Activated CD4-positive, alpha-beta memory T cell treated with anti-CD3 and anti-CD28 coated beads, Interleukin-2, amount 10 ng/mL, durations not matched to agents 7 days and 5 days (primary cell): ENCODE measurements around the gene CES3. TPM values are rescaled to one million over a fixed set of nuclear protein-coding genes. Genes with fewer than 3 reads are reported as not detected.

Experiments
- CTCF ChIA-PET: fragments of 350-600 bp; sonication (Branson Sonifier 250); formaldehyde crosslinking; loops from one replicate; lab custom pipeline; 2021; ENCODE audit warnings: antibody characterized with exemption, inconsistent platforms; lab: Charles Lee
- POLR2A ChIA-PET: fragments of 350-600 bp; sonication (Branson Sonifier 250); formaldehyde crosslinking; loops from one replicate; lab custom pipeline; 2021; ENCODE audit warnings: antibody characterized with exemption; lab: Charles Lee
- DNase-seq: peaks from one replicate; pipeline ENCODE4 v3.0.0-alpha.2; 2020
- H3K27ac Mint-ChIP-seq: one replicate; pipeline ENCODE4 v1.8.0; 2021; ENCODE audit warnings: mild to moderate bottlenecking, mixed read lengths
- H3K27me3 Mint-ChIP-seq: one replicate; pipeline ENCODE4 v1.8.0; 2021; ENCODE audit warnings: mixed read lengths
- H3K36me3 Mint-ChIP-seq: one replicate; pipeline ENCODE4 v1.8.0; 2021; ENCODE audit warnings: low read depth, mixed read lengths
- H3K4me1 Mint-ChIP-seq: one replicate; pipeline ENCODE4 v1.8.0; 2021; ENCODE audit warnings: mixed read lengths
- H3K4me3 Mint-ChIP-seq: one replicate; pipeline ENCODE4 v1.8.0; 2021; ENCODE audit warnings: mild to moderate bottlenecking, mixed read lengths
- H3K9me3 Mint-ChIP-seq: one replicate; pipeline ENCODE4 v1.8.0; 2021; ENCODE audit warnings: mixed read lengths
- total RNA-seq, 2 experiments: library from RNA; stranded (reverse); gene quantifications; one replicate each; pipeline ENCODE4 v1.2.3, GENCODE V29; 2021

The CES3 gene
- total RNA-seq, 2 experiments from 2014 or later: 6.1 to 6.3 TPM

DNA sequence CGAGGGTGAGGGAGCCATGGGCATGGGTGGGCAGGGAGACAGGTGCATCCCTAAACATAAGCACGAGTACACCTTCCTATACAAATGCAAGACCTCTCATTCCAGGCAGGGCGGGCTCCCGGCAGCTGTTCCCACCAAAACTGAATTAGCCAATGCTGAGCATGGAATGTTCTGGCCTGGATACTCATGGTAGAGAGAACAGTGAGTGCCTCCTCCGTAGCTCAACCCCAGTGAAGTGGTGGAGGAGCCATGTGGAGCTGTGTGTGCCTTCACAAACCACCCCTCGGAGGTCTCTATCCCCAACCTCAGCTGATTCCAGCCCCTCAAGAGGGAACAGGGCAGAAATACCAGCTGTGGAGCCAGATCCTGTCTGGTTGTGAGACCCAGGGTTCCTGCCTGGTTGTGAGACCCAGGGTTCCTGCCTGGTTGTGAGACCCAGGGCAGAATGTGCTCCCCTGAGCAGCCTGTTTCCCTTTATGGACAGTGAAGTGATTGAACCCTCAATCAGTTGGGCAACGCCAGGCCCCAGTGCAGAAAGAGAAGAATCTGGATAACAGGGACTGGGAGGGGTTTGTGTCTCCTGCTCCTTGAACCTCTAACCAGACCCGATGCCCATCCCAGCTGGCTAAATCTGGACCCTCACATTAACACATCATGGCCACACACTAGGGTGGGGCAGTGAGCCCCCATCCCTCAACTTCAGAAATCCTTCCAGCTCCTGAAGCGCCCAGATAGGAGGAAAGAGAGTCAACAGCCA, 40.0 kb upstream of the CES3 start:
- no peak for DNase-seq
- ChIA-PET POLR2A (no interaction called here), CTCF (interaction anchor here (1.3 to 1.8 kb wide), 3 partner anchors 26 to 53 kb away, joined by 3 to 4 read pairs (median 4); no protein-coding TSS in a partner anchor)
- peaks cover 14% of the 10 kb centered on the region for H3K4me1 Mint-ChIP-seq
- no peaks in the 10 kb centered on the region for H3K9me3 Mint-ChIP-seq
- H3K27ac Mint-ChIP-seq: no peak overlapping the region
- H3K27me3 Mint-ChIP-seq: peaks cover 53% of the 10 kb centered on the region
- no peaks in the 10 kb centered on the region for H3K36me3 Mint-ChIP-seq
- H3K4me3 Mint-ChIP-seq: no peak overlapping the region

DNA sequence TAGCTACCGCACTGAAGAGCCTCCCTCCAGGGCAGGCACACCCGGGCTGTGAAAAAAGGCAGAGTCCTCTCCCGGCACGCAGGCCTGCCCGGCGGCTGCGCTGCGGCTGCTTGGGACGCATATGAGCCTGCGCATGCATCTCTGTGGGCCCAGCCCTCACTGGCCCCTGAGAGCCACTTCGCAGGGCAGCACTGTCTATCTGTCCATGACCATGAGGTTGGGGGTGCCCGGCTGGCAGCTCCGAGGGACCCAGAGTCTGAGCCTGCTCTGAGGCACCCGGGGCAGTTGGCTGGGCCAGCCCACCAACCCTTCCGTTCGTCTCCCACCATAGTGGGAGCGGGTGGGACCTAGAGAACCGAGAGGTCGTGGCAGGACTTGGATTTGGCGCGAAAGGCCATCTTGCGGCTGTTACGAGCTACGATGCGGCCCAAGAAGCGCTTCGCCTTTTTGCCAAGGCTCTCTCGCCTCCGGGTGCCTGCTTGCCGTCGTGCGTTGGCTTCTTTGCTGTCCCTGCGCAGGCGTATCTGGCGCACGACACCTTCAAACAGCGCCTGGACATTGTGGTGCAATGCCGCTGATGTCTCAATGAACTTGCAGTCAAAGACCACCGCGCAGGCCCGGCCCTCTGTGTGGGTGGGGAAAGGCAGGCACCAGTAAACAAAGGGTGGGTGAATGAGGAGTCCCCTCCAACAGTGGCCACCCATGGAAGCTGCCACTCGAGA, 39.2 kb upstream of the CES3 start:
- no peaks in the 10 kb centered on the region for H3K36me3 Mint-ChIP-seq
- H3K4me1 Mint-ChIP-seq: peaks cover 14% of the 10 kb centered on the region
- no peak overlapping the region for H3K4me3 Mint-ChIP-seq
- peaks cover 50% of the 10 kb centered on the region for H3K27me3 Mint-ChIP-seq
- CTCF ChIA-PET: interaction anchor here (0.6 to 1.8 kb wide), 3 partner anchors 30 to 196 kb away, joined by 4 read pairs; no protein-coding TSS in a partner anchor
- H3K9me3 Mint-ChIP-seq: no peaks in the 10 kb centered on the region
- H3K27ac Mint-ChIP-seq: no peak overlapping the region
- no peak for DNase-seq
- POLR2A ChIA-PET: no interaction called here

DNA sequence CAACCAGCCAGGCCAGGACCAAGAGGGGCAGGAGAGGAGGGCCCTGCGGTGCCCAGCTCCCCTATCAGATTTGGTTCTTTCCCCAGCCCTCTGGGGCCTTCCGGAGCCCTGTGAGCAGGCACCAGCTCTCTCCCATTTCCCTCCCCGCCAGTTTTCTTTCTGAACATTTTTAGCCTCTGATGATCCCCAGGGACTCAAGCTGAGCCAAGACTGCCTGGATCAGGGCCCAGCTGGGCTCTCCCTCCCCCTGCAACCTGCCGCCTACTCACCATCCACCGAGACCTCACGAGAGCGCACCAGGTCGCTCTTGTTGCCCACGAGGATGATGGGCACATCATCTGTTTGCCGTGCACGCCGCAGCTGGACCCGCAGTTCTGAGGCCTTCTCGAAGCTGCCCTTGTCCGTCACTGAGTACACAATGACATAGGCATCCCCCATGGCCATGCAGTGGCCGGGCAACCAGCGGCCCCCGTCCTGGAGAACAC, 37.8 kb upstream of the CES3 start:
- Mint-ChIP-seq H3K9me3 (no peaks in the 10 kb centered on the region), H3K27ac (no peak overlapping the region), H3K4me1 (peaks cover 21% of the 10 kb centered on the region), H3K4me3 (no peak overlapping the region), H3K36me3 (no peaks in the 10 kb centered on the region), H3K27me3 (peaks cover 50% of the 10 kb centered on the region)
- CTCF ChIA-PET: no interaction called here
- POLR2A ChIA-PET: no interaction called here
- DNase-seq: no peak

DNA sequence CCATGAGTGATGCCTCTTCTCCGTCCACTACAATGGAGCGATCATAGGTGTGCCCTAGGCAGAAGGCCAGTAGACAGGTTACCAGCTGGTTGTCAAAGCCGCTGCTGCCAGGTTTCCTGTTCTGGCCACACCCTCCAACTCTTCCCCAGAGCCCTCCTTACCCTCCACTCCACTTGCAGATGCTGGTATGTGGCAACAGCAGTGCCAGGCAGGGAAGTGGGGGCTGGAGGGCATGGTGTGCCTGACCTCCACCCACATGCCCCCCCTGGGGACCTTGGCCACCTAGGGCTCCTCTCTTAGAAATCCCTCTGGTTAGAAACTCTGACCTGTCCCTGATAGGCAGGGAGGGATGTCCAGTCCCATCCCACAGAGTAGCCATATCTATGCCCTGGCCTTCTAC, 37.2 kb upstream of the CES3 start:
- H3K4me1 Mint-ChIP-seq: peaks cover 23% of the 10 kb centered on the region
- H3K4me3 Mint-ChIP-seq: no peak overlapping the region
- ChIA-PET CTCF (no interaction called here), POLR2A (no interaction called here)
- no peaks in the 10 kb centered on the region for H3K9me3 Mint-ChIP-seq
- H3K27ac Mint-ChIP-seq: no peak overlapping the region
- no peaks in the 10 kb centered on the region for H3K36me3 Mint-ChIP-seq
- no peak for DNase-seq
- peaks cover 50% of the 10 kb centered on the region for H3K27me3 Mint-ChIP-seq

DNA sequence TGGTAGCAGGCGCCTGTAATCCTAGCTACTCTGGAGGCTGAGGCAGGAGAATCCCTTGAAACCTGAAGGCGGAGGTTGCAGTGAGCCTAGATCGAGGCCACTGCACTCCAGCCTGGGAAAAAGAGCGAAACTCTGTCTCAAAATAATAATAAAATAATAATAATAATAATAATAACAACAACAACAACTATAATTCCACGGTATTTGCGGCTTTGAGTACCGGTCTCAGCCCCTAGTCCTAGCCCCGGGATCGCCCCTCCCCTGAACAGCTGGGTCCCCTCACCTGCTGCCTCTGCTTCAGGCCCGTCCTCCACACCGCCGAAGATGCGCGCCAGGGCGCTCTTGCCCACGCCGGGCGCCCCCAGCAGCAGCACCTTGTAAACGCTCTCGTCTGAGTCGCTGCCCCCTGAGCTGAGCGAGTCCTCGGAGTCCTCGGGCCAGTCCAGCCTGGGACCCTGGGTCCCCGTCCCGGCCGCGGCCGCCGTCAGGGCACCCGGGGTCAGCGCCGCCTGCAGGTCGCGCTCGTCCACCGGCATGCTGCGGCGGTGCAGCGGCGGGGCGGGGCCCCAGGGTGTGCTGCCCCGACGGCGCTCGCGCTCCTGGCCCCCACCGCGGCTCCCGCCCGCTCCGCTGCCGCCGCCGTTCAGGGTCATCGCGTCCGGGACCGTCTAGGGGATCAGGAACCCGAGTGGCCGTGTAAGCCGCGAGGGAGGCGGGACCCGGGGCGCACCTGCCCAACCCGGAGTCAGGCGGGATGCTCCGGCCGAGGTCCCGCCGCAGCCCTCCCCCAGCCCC, 36.3 kb upstream of the CES3 start:
- CTCF ChIA-PET: interaction anchor here (1.0 kb wide), 1 partner anchor 29 kb away, joined by 4 read pairs; no protein-coding TSS in a partner anchor

DNA sequence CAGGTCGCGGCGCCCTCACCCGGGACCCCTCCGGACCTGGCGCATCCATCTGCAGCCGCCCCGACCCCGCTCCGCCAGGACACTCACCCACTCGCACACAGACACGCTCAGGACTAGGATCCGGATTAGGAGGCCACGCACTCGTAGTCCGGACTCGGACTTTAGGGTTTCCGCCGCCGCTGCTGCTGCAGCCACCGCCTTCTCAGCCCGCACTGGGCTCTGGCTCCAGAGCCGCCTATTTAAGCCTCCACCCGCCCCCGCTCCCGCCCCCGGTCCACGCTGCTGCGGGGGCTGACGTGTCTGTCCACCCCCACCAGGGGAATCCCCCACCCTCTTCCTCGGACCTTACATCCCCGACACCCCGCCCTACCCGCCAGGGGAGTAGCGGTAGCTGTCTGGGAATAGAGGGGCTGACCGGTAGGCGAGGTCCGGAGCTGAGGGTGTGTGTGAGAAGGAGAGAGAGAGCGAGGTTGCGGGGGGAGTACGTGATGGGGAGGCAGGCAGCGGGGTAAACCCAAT, 35.7 kb upstream of the CES3 start, which contains the start of gene RRAD:
TSS of gene RRAD (minus strand) at position 214 of the 519 bp plus-strand sequence. CDS start 356 bp downstream, outside the sequence.
- ChIA-PET POLR2A (interaction anchor here (1.3 kb wide), 1 partner anchor 15 kb away, joined by 3 read pairs; no protein-coding TSS in a partner anchor), CTCF (interaction anchor here (1.0 to 4.1 kb wide), 2 partner anchors 30 kb away, joined by 4 to 57 read pairs; no protein-coding TSS in a partner anchor)
- Mint-ChIP-seq H3K27ac (no peak within 1 kb of the TSS), H3K27me3 (peaks cover 39% of the 10 kb centered on the region), H3K9me3 (no peaks in the 10 kb centered on the region), H3K36me3 (no peaks in the 10 kb centered on the region), H3K4me3 (peak within 1 kb of the TSS; percentile 56), H3K4me1 (peaks cover 23% of the 10 kb centered on the region)
- DNase-seq: no peak

More for the DNA sequence above, 36.3 kb upstream of the CES3 start:
- H3K27me3 Mint-ChIP-seq: peaks cover 45% of the 10 kb centered on the region
- H3K4me1 Mint-ChIP-seq: peaks cover 23% of the 10 kb centered on the region
- POLR2A ChIA-PET: no interaction called here
- DNase-seq: peak; percentile 53
- peak overlapping the region; percentile 27 for H3K4me3 Mint-ChIP-seq
- no peaks in the 10 kb centered on the region for H3K36me3 Mint-ChIP-seq
- H3K9me3 Mint-ChIP-seq: no peaks in the 10 kb centered on the region
- H3K27ac Mint-ChIP-seq: no peak overlapping the region

DNA sequence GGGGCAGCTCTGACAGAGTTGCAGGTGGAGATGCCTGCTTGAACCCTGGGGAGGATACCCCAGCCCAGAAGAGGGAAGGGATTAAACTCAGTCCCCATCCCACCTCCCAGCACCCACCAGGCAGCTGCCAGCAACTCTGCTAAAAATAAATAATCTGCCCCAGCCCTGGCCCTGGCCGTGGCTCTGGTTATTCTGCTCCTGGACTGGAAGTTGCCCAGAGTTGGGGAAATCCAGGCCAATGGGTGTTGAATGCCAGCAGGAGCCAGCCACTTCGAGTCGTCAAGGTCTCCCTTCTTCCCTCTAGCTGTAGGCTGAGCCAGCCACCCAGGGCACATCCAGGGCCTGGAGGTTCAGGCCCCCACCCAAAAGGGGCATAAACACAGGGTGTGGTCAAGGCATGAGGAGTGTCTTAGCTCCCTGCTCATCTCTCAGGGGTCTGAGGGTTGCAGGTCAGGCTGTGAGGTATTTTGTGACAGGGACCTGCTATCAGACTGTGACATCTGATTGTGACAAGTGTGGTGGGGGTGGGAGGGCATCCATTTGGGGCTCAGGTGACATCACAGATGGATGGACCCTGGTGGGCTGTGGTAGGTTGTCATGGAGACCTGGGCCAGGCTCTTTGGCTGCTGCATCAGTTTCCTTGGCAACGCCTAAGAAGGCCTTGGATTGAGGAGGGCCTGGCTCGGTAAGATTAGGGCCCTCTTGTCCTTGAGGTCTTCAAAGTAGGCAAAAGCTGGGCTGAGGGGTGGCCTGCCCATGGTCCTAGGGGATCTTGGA, 34.7 kb upstream of the CES3 start:
- H3K27me3 Mint-ChIP-seq: peaks cover 32% of the 10 kb centered on the region
- ChIA-PET CTCF (interaction anchor here (1.1 to 4.1 kb wide), 2 partner anchors 9 to 31 kb away, joined by 3 to 57 read pairs; no protein-coding TSS in a partner anchor), POLR2A (interaction anchor here (1.0 to 1.3 kb wide), 2 partner anchors 16 to 51 kb away, joined by 3 read pairs; no protein-coding TSS in a partner anchor)
- no peak overlapping the region for H3K4me3 Mint-ChIP-seq
- DNase-seq: no peak
- peaks cover 23% of the 10 kb centered on the region for H3K4me1 Mint-ChIP-seq
- H3K27ac Mint-ChIP-seq: no peak overlapping the region
- H3K36me3 Mint-ChIP-seq: peaks cover 3% of the 10 kb centered on the region
- no peaks in the 10 kb centered on the region for H3K9me3 Mint-ChIP-seq

DNA sequence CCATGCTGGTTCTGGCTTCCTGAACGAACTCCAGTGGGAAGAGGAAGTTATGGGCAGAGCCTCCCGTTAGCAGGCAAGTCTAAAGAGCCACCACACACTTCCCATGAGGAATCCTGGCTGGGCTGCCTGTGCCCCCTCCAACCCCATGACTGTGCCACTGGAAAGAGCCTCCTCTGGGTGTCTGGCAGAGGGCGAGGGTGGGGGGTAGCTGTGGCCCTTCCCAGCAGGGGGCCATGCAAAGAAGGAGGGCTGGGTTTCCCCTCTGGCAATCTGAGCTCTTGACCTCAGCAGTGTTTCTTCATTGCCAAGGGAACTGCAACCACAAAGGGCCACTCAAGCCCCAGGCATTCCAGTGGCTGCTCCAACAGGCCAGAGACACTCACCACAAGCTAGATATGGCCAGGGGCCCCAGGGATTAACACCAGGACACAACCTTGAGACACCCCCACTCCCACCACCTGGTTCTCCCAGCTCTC, 34.1 kb upstream of the CES3 start:
- peaks cover 29% of the 10 kb centered on the region for H3K27me3 Mint-ChIP-seq
- H3K36me3 Mint-ChIP-seq: peaks cover 9% of the 10 kb centered on the region
- DNase-seq: no peak
- ChIA-PET POLR2A (interaction anchor here (1.0 to 1.3 kb wide), 2 partner anchors 16 to 52 kb away, joined by 3 read pairs; no protein-coding TSS in a partner anchor), CTCF (interaction anchor here (0.7 to 4.1 kb wide), 5 partner anchors 9 to 96 kb away, joined by 3 to 57 read pairs (median 3); partner anchors contain the start of genes NAE1 and PDP2)
- H3K27ac Mint-ChIP-seq: no peak overlapping the region
- no peak overlapping the region for H3K4me3 Mint-ChIP-seq
- no peaks in the 10 kb centered on the region for H3K9me3 Mint-ChIP-seq
- peaks cover 28% of the 10 kb centered on the region for H3K4me1 Mint-ChIP-seq

DNA sequence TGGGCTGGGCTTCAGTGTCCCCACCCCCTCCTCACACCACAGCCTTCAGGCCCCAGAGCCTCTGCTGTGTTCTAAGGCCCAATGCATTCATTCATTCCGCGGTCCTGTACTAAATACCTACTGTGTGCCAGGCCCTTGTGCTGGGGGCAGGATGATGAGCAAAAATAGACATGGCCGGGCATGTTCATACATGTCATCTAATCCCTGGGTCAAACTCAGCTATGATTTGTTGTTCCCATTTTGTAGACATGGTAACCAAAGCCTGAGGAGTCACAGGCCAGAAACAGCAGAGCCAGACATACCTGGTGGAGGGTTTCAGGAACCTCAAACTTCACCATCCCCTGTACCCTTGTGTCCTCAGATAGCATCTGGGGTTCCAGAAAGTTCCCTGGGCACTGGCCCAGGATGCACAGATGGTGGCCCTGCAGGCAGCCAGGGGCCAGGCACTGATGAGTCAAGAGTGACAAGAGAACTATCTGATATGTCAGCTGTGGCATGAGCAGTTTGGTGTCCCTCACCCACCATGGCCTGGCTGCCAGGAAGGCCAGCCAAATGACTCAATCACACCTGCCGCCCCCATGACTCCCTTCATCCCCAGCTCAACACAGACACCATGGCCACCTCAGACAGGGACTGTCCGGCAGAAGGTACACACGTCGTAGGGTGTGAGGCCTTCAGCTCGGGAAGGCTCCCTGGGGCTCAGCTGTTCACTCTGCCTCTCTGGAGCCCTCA, 33.0 kb upstream of the CES3 start:
- Mint-ChIP-seq H3K36me3 (peaks cover 19% of the 10 kb centered on the region), H3K4me3 (no peak overlapping the region), H3K9me3 (no peaks in the 10 kb centered on the region), H3K27me3 (peaks cover 26% of the 10 kb centered on the region), H3K27ac (no peak overlapping the region), H3K4me1 (peaks cover 39% of the 10 kb centered on the region)
- POLR2A ChIA-PET: interaction anchor here (1.4 to 1.5 kb wide), 3 partner anchors 33 to 97 kb away, joined by 4 read pairs; partner anchors contain the start of gene NAE1
- DNase-seq: no peak
- CTCF ChIA-PET: interaction anchor here (0.6 to 4.1 kb wide), 14 partner anchors 17 to 187 kb away, joined by 3 to 57 read pairs (median 6); partner anchors contain the start of genes NAE1 and PDP2

DNA sequence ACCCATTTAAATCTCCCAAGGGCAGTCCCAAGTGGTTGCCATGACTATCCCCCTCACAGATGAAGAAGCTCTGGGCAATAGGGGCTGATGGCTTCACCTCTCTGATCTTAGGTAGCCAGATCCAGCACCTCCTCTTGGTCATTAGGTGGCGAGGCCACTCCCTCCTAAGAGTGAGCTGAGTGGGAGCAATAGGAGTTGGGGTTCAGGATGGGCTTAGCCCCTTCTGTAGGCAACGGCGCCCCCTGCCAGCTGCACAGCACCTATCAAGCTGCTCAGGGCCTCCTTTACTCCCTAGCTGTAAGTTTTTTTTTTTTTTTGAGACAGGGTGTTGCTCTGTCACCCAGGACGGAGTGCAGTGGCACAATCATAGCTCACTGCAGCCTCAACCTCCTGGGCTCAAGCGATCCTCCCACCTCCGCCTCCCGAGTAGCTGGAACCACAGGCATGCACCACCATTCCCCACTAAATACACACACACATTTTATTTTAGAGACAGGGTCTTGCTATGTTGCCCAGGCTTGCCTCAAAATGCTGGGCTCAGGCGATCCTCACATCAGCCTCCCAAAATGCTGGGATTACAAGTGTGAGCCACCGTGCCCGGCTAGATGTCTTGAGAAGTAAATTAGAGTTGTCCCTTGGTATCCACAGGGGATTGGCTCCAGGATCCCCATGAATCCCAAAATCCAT, 32.2 kb upstream of the CES3 start:
- peaks cover 44% of the 10 kb centered on the region for H3K4me1 Mint-ChIP-seq
- peak; percentile 64 for DNase-seq
- H3K9me3 Mint-ChIP-seq: no peaks in the 10 kb centered on the region
- ChIA-PET POLR2A (interaction anchor here (1.4 to 1.5 kb wide), 3 partner anchors 33 to 98 kb away, joined by 4 read pairs; partner anchors contain the start of gene NAE1), CTCF (interaction anchor here (0.6 to 4.1 kb wide), 16 partner anchors 18 to 187 kb away, joined by 3 to 57 read pairs (median 4); partner anchors contain the start of genes NAE1 and PDP2)
- H3K27ac Mint-ChIP-seq: no peak overlapping the region
- no peak overlapping the region for H3K4me3 Mint-ChIP-seq
- peaks cover 18% of the 10 kb centered on the region for H3K27me3 Mint-ChIP-seq
- peaks cover 26% of the 10 kb centered on the region for H3K36me3 Mint-ChIP-seq
